ENCODE data around the gene ZCCHC17.

DNA sequence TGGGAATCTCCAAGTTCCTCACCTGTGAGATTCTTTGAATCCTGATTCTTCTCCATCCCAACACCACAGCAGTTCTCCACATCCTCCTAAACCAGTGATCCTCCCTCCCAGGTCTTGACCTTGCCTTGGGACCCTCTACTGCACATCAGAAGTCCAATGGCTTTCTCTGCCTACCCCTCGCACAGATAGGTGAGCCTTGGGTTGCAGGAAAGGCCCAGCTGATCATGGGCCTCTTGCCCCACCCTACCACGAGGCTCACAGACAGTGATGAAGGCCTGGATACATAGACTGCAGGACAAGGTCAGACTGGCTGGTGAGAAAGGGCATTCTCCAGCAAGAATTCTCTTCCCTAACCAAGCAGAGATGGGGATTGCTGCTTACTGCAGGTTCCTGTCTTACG, 75.2 kb downstream of the ZCCHC17 start:
- TF ChIP-seq POLR2A (IDR thresholded peaks at IDR 0.05; ENCODE audit: low read length) (no peak), GATA1 (IDR thresholded peaks at IDR 0.05; ENCODE audit: low read depth, low read length) (no peak)

Data from erythroblast (primary cell).